B cell (primary cell): ENCODE measurements around the gene CCDC13.

Source experiments
- EZH2 ChIP-seq: IDR thresholded peaks from 2 replicates; pipeline ENCODE4 v1.6.1; 2012; ENCODE audit warnings: borderline replicate concordance, low read depth, mild to moderate bottlenecking, moderate library complexity, low read length; ENCODE audit not compliant: insufficient read depth, poor library complexity, severe bottlenecking
- TF ChIP-seq, protein P1 (sequence below): fragments of 200-600 bp; IDR thresholded peaks from one replicate; pipeline ENCODE4 v1.8.0; 2022; ENCODE audit warnings: antibody characterized with exemption, mild to moderate bottlenecking

DNA sequence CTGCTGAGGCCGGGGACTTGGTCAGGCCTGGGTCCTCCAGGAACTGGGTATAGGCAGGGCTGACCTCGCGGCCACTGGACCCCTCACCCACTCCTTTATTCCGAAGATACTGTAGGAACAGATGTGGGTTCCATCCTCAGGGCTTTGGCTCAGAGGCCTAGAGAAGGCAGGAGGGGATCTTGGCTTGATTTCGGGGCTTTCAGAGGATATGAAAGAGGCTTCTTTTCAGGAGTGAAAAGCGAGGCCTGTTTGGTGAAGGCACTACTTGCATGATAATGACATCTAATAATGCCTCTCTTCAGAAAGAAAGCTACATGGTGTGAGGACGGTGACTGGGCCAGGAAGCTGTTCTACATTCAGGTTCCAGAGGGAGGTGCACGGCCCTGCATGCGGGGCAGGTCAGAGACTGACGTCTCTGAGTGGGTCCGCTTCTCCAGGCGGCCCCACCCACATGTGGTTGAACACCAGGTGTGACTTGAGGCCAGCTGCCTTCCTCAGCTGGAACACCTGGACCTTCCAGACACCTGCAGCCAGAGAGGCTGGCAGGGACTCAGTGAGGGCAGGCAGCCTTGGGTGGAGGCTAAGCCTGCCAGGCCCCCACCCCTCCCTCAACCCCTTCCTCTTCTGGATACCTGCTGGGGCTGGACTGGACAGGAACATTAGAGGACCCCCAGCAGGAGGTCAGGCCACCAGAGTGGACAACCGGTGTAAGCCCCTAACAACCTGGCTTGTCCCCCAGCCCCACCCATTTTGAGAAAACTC lies 39.4 kb downstream of the CCDC13 start:
- TF ChIP-seq, protein P1, sequence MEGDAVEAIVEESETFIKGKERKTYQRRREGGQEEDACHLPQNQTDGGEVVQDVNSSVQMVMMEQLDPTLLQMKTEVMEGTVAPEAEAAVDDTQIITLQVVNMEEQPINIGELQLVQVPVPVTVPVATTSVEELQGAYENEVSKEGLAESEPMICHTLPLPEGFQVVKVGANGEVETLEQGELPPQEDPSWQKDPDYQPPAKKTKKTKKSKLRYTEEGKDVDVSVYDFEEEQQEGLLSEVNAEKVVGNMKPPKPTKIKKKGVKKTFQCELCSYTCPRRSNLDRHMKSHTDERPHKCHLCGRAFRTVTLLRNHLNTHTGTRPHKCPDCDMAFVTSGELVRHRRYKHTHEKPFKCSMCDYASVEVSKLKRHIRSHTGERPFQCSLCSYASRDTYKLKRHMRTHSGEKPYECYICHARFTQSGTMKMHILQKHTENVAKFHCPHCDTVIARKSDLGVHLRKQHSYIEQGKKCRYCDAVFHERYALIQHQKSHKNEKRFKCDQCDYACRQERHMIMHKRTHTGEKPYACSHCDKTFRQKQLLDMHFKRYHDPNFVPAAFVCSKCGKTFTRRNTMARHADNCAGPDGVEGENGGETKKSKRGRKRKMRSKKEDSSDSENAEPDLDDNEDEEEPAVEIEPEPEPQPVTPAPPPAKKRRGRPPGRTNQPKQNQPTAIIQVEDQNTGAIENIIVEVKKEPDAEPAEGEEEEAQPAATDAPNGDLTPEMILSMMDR = no peak
- TF ChIP-seq EZH2 = no peak
